IMR-90 (cell line): ENCODE measurements around the gene AP3S1. TPM values are rescaled to one million over a fixed set of nuclear protein-coding genes. Genes with fewer than 3 reads are reported as not detected.

Source experiments
- ATAC-seq: fragments of 200-7000 bp; cut with Tn5 transposase; 2 replicates; pipeline ENCODE4 v1.9.1; 2020; ENCODE audit warnings: low read depth, mild to moderate bottlenecking, moderate library complexity
- BruUV-seq: library from RNA; stranded (reverse); fragments of 400-500 nt; replicated peaks from 2 replicates; lab custom pipeline; 2021; lab: Mats Ljungman, UMichigan
- CTCF ChIA-PET: fragments of 300-600 bp; formaldehyde crosslinking; extraction: SDS; loops from one replicate; lab custom pipeline; 2021; ENCODE audit warnings: antibody characterized with exemption; lab: Yijun Ruan, JAX
- POLR2A ChIA-PET: fragments of 300-600 bp; sonication (Branson Sonifier 250); formaldehyde crosslinking; loops from one replicate; lab custom pipeline; 2022; ENCODE audit warnings: antibody characterized with exemption; ENCODE audit not compliant: unreplicated experiment; lab: Charles Lee
- DNase-seq: peaks from one replicate; pipeline ENCODE4 v3.0.0; 2013
- H2AFZ ChIP-seq: replicated peaks from 2 replicates; pipeline ENCODE3; 2013; ENCODE audit warnings: low read length, mild to moderate bottlenecking; ENCODE audit not compliant: poor library complexity
- H2AK5ac ChIP-seq: 2 replicates; pipeline ENCODE4 v1.6.1; 2013; ENCODE audit warnings: low read depth, low read length, inconsistent platforms
- H2AK9ac ChIP-seq: replicated peaks from 2 replicates; pipeline ENCODE3; 2013; ENCODE audit warnings: mild to moderate bottlenecking, low read depth, low read length, moderate library complexity; ENCODE audit not compliant: poor library complexity
- H2BK120ac ChIP-seq: 2 replicates; pipeline ENCODE4 v1.6.1; 2013; ENCODE audit warnings: low read depth, low read length, inconsistent platforms
- H2BK15ac ChIP-seq: 3 replicates; pipeline ENCODE4 v1.6.1; 2013; ENCODE audit warnings: low read depth, low read length, inconsistent platforms
- H2BK20ac ChIP-seq: 2 replicates; pipeline ENCODE4 v1.6.1; 2013; ENCODE audit warnings: low read depth, mild to moderate bottlenecking, inconsistent platforms, low read length, moderate library complexity
- H2BK5ac ChIP-seq: 2 replicates; pipeline ENCODE4 v1.6.1; 2013; ENCODE audit warnings: mild to moderate bottlenecking, low read depth, low read length, inconsistent platforms; ENCODE audit not compliant: poor library complexity, severe bottlenecking
- H3K14ac ChIP-seq: replicated peaks from 2 replicates; pipeline ENCODE4 v1.6.1; 2013; ENCODE audit warnings: low read depth, low read length, inconsistent platforms
- H3K18ac ChIP-seq: 2 replicates; pipeline ENCODE4 v1.6.1; 2013; ENCODE audit warnings: low read depth, low read length, control low read depth
- H3K23ac ChIP-seq: 2 replicates; pipeline ENCODE4 v1.6.1; 2013; ENCODE audit warnings: low read depth, low read length, inconsistent platforms
- H3K27ac ChIP-seq: 2 replicates; pipeline ENCODE4 v1.5.1; 2013; ENCODE audit warnings: mild to moderate bottlenecking, control low read depth, low read length; ENCODE audit not compliant: insufficient read depth
- H3K27me3 ChIP-seq: 2 replicates; pipeline ENCODE4 v1.6.1; 2013; ENCODE audit warnings: low read length; ENCODE audit not compliant: control insufficient read depth, insufficient read depth
- H3K36me3 ChIP-seq: 2 replicates; pipeline ENCODE4 v1.6.1; 2013; ENCODE audit warnings: low read length, mixed read lengths; ENCODE audit not compliant: control insufficient read depth, insufficient read depth
- H3K4ac ChIP-seq: 2 replicates; pipeline ENCODE4 v1.6.1; 2013; ENCODE audit warnings: low read depth, low read length, inconsistent platforms
- H3K4me1 ChIP-seq: 2 replicates; pipeline ENCODE4 v1.6.1; 2013; ENCODE audit warnings: low read length, mixed read lengths; ENCODE audit not compliant: control insufficient read depth, insufficient read depth
- H3K4me2 ChIP-seq: 2 replicates; pipeline ENCODE4 v1.6.1; 2013; ENCODE audit warnings: low read depth, mild to moderate bottlenecking, control low read depth, low read length, moderate library complexity
- H3K4me3 ChIP-seq: 2 replicates; pipeline ENCODE4 v1.5.1; 2013; ENCODE audit warnings: low read depth, mild to moderate bottlenecking, control low read depth, low read length, moderate library complexity; ENCODE audit not compliant: insufficient read depth
- H3K56ac ChIP-seq: 2 replicates; pipeline ENCODE4 v1.6.1; 2013; ENCODE audit warnings: low read length, inconsistent platforms; ENCODE audit not compliant: insufficient read depth; ENCODE audit errors: extremely low read depth
- H3K79me1 ChIP-seq, 2 experiments: 2 replicates each; pipeline ENCODE4 v1.6.1; 2013; ENCODE audit warnings: low read length in 2 of 2, inconsistent platforms in 1 of 2, low read depth in 1 of 2
- H3K9ac ChIP-seq: 2 replicates; pipeline ENCODE4 v1.6.1; 2013; ENCODE audit warnings: low read depth, low read length, control low read depth
- H3K9me1 ChIP-seq: 2 replicates; pipeline ENCODE4 v1.6.1; 2013; ENCODE audit warnings: low read length, inconsistent platforms; ENCODE audit not compliant: insufficient read depth
- H3K9me3 ChIP-seq: 2 replicates; pipeline ENCODE4 v1.6.1; 2013; ENCODE audit warnings: low read length; ENCODE audit not compliant: control insufficient read depth, insufficient read depth
- H4K20me1 ChIP-seq: 2 replicates; pipeline ENCODE4 v1.6.1; 2013; ENCODE audit warnings: low read length, inconsistent platforms; ENCODE audit not compliant: insufficient read depth
- H4K5ac ChIP-seq: 2 replicates; pipeline ENCODE4 v1.6.1; 2013; ENCODE audit warnings: mild to moderate bottlenecking, low read depth, low read length, control low read depth
- H4K8ac ChIP-seq, 2 experiments: 2 replicates each; pipeline ENCODE4 v1.6.1; 2013; ENCODE audit warnings: low read depth in 2 of 2, low read length in 2 of 2, control low read depth in 1 of 2, inconsistent platforms in 1 of 2
- H4K91ac ChIP-seq: 2 replicates; pipeline ENCODE4 v1.6.1; 2013; ENCODE audit warnings: low read depth, low read length, inconsistent platforms; ENCODE audit not compliant: insufficient read depth
- CEBPB ChIP-seq: IDR thresholded peaks from 2 replicates; pipeline ENCODE4 v1.6.1; 2012; ENCODE audit warnings: low read depth, low read length, improper control_type of control experiment
- FOS ChIP-seq: fragments of 150-350 bp; IDR thresholded peaks from 2 replicates; pipeline ENCODE4 v1.6.1; 2016; ENCODE audit warnings: low read depth, low read length
- MAFK ChIP-seq: IDR thresholded peaks from 2 replicates; pipeline ENCODE4 v1.6.1; 2012; ENCODE audit warnings: low read depth, low read length, improper control_type of control experiment
- RAD21 ChIP-seq: IDR thresholded peaks from 2 replicates; pipeline ENCODE4 v1.6.1; 2012; ENCODE audit warnings: low read length, improper control_type of control experiment
- WGBS, 2 experiments: methylation state at CpG; one replicate each; pipeline versions ENCODE4 v1.1.5 to v1.1.7; 2013; ENCODE audit warnings: missing lambda C conversion rate in 2 of 2; ENCODE audit not compliant: insufficient read length in 1 of 2; ENCODE audit errors: extremely low coverage in 2 of 2; 5-methylcytosine and 5-hydroxymethylcytosine counted together
- dilution Hi-C: fragments of 300-500 bp; cut with HindIII; formaldehyde crosslinking; loops from one replicate; pipeline ENCODE4 v1.14.3; 2018; ENCODE audit warnings: low sequenced_read_pairs; ENCODE audit not compliant: unreplicated experiment
- in situ Hi-C: fragments of 300-500 bp; cut with MboI; formaldehyde crosslinking; loops from 3 replicates; pipeline ENCODE4 v1.14.3; 2019; ENCODE audit warnings: low sequenced_read_pairs, inconsistent platforms, mixed read lengths
- intact Hi-C: fragments of 100-400 bp; cut with micrococcal nuclease; formaldehyde crosslinking; loops from 2 replicates; pipeline ENCODE4 v1.10.0; 2022
- polyA plus RNA-seq, 3 experiments: library from polyadenylated mRNA; depleted of rRNA; stranded (reverse); fragments of >200 nt; gene quantifications; 2 replicates each; pipeline ENCODE4 v1.2.3, GENCODE V29; 2012; ENCODE audit warnings: low replicate concordance in 1 of 3
- total RNA-seq: library from RNA; depleted of rRNA; stranded (reverse); fragments of >200 nt; gene quantifications from 2 replicates; pipeline ENCODE4 v1.2.3, GENCODE V29; 2012

Gene AP3S1
- total and polyA plus RNA-seq, 2 of the 4 experiments (the other 2 are of a cell fraction) = 21.9 to 73.1 TPM

- Histone ChIP-seq H3K27me3 (no peaks in the 10 kb centered on the region), H3K27ac (no peak overlapping the region), H3K4me2 (peak overlapping the region; percentile 14; the same call in 1 of the 2 replicates), H4K5ac (no peak overlapping the region), H2BK20ac (no peak overlapping the region), H2AK9ac (no peak overlapping the region), H3K9me1 (peaks cover 3% of the 10 kb centered on the region; the same call in 1 of the 2 replicates), H4K8ac (no peak overlapping the region), H3K23ac (no peak overlapping the region), H2BK15ac (no peak overlapping the region), H3K14ac (no peak overlapping the region), H2BK120ac (no peak overlapping the region), H3K56ac (no peak overlapping the region), H3K36me3 (peaks cover 6% of the 10 kb centered on the region), H3K4ac (no peak overlapping the region), H3K18ac (no peak overlapping the region), H2AK5ac (no peak overlapping the region), H4K91ac (no peak overlapping the region), H3K4me1 (no peaks in the 10 kb centered on the region), H3K9me3 (no peaks in the 10 kb centered on the region), H3K79me1 (peaks cover 8 to 13% of the 10 kb centered on the region in 2 experiments), H4K20me1 (no peaks in the 10 kb centered on the region; the same call in 1 of the 2 replicates), H2BK5ac (no peak overlapping the region), H3K4me3 (no peak overlapping the region), H2AFZ (no peak overlapping the region), H3K9ac (no peak overlapping the region)
- CTCF ChIA-PET = interaction anchor here (0.6 kb wide), 1 partner anchor 245 kb away, joined by 3 read pairs; no protein-coding TSS in a partner anchor
- no TSS peak for BruUV-seq
- ATAC-seq (peak; percentile 95), DNase-seq (peak; percentile 76)
- TF ChIP-seq CEBPB (0 out of 2 replicates have a peak, but pooled peaks have one; percentile 10), RAD21 (no peak), MAFK (no peak), FOS (no peak)
- no CpG with 5 or more reads among the region's 1 CpG for WGBS, 2 experiments
- intact Hi-C loops = no loop called here
- in situ Hi-C loops = no loop called here
- POLR2A ChIA-PET = no interaction called here
- dilution Hi-C loops = no loop called here
Measured at GRCh38 chr5:115873392-115873791, 31.7 kb downstream of the AP3S1 start.
